Activated CD4-positive, alpha-beta T cell treated with anti-CD3 and anti-CD28 coated beads, Interleukin-2, amount 50 U/mL, for 48 hours (primary cell): ENCODE data around the gene NME3.

Experiments used
- DNase-seq, 2 experiments: peaks; one replicate each; pipeline ENCODE4 v3.0.0-alpha.2; 2020

The NME3 gene

GRCh38 chr16:1768061-1768766 lies 3.1 kb downstream of the NME3 start:
- DNase-seq = no peak

- no peak for DNase-seq
These were observed 4.0 kb downstream of the NME3 start for GRCh38 chr16:1767116-1767994.

GRCh38 chr16:1766701-1767100 lies 4.6 kb downstream of the NME3 start:
- no peak for DNase-seq

DNA sequence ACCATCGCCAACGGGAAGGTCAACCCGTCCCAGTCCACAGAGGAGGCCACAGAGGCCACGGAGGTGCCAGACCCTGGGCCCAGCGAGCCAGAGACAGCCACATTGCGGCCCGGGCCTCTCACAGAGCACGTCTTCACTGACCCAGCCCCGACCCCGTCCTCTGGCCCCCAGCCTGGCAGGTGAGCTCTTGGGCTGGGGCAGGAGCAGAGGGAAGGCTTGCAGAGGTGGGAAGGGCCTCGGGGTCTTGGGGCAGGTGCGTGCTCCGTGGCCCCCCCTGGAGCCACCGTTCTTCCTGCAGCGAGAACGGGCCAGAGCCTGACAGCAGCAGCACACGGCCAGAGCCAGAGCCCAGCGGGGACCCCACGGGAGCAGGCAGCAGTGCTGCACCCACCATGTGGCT lies 5.1 kb downstream of the NME3 start:
- no peak for DNase-seq

- DNase-seq = no peak
These were observed 5.5 kb downstream of the NME3 start for GRCh38 chr16:1765826-1766225.

DNA sequence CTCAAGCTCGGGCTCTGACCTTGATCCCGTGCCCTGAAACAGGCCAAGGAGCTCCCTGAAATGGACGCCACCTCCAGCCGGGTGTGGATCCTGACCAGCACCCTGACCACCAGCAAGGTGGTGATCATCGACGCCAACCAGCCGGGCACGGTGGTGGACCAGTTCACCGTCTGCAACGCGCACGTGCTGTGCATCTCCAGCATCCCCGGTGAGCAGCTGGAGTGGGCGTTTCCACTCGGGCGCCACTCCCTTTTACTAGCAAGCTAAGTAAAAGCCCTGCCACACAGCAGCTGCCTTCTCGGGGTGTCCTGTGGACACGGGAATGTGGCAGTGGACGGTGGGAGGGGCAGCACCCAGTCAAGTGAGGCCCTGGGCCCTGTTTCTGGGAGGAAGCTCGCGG lies 6.4 kb downstream of the NME3 start:
- no peak for DNase-seq

GRCh38 chr16:1763521-1764511 lies 7.5 kb downstream of the NME3 start:
- DNase-seq = no peak

- DNase-seq = no peak
These were observed 8.3 kb downstream of the NME3 start for GRCh38 chr16:1762879-1763520.

DNA sequence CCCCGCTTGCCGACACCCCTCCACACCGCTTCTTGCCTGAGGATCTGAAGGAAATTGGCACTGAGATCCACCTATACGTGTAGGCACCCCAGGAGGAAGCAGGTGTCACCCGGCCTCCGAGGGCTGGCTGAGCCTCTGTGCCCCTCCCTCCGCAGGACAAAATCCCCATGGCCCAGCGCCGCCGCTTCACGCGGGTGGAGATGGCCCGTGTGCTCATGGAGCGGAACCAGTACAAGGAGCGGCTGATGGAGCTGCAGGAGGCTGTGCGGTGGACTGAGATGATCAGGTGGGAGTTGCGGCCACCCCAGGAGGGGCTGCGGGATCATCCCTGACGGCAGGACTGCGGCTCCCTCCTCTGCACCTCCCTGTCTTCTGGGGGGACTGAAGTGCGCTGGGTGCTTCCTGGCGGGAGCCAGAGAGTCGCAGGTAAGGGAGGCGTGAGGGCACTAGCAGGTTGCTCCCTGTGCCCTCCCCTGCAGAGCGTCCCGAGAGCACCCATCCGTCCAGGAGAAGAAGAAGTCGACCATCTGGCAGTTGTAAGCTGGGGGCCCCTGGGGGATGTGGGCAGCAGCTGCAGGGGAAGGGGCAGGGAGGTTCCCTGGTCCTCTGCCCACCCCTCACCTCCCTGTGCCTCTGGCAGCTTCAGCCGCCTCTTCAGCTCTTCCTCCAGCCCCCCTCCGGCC lies 9.0 kb downstream of the NME3 start:
- DNase-seq = no peak

DNA sequence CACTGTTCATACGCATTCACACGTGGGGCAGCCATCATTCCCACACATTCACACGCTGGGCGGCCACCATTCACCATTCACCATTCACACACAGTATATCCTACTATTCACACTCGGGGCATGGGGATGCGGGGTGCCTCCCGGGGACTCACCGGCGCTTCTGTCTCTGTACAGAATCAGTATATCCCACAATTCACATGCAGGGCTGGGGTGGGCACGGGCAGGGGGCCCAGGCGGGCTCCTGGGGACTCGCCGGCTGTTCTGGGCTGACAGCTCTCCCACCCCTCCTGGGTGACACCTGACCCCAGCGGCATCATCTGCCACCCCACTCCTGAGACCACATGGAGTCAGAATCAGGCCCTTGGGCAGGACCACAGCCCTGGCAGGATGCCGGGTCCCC lies 9.6 kb downstream of the NME3 start:
- DNase-seq = no peak

GRCh38 chr16:1760911-1761310 lies 10.4 kb downstream of the NME3 start:
- no peak for DNase-seq

DNA sequence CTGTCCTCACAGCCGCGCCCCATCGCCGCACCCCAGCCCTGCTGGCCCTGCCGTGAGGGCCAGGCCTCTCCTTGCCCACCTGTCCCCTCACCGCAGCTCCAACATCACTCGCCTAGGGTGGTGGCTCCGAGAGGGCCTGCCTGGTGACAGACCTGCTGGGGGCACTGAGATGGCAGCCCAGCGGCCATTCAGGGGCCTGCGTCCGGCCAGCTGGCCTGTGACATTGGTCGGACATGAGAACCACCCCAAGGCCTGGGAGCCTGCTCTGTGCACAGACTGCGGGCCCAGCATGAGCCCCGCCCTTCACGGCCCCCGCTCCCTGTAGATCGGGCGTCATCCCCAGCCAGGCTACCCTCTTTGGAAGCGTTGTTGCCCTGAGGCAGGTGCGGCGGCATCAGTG lies 11.8 kb downstream of the NME3 start:
- DNase-seq = no peak

DNA sequence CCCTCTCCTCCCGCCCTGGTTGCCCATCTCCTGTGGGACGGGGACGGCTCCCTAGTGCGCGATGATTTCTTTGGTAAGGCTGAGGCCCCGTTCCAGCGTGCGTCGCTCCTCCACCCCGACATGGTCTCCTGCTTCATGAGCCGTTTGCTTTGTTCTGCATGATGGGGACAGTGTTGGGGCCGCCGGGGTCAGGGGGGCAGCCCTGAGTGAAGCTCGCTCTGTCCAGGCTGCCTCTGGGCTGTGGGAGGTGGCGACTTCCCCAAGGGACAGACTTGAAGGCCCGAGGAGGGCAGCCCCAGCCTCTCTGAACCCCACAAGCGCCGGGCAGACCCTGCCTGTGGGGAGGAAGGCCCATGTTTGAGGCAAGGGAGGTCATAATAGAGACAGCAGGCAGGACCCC lies 12.4 kb downstream of the NME3 start:
- no peak for DNase-seq

DNA sequence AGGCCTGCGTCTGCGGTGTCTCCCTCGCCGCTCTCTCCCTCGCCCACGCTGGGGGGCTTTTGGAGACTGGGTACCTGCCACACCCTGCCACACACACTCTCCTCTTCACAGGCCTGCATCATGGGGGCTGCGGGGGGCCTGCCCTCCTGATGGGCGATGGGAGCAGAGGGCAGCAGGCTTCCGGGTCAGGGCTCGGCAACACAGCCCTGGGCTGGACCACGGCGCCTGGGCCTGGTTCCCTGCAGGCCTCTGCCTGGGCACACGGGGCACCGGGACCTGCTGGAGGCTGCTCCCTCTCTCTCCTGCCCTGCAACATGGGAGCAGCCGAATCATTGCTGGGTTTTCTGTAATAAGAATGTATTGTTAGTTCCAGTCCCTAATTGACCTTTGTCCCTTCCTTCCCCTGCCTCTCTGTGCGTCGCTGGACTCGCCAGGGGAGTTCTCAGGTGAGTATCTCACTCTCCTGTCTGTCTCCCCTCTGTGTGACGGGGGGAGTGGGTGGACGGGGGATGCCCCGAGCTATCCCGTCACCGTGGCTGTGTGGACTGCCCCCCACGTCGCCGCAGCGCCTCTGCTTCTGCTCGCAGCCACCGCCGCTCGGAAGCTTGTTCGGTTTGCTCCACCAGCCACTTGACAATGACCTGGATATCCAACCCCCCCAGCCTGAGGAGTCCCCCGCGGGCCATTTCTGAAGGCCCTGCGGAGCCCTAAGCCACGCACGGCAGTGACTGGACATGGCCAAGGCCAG lies 13.5 kb downstream of the NME3 start:
- no peak for DNase-seq

DNA sequence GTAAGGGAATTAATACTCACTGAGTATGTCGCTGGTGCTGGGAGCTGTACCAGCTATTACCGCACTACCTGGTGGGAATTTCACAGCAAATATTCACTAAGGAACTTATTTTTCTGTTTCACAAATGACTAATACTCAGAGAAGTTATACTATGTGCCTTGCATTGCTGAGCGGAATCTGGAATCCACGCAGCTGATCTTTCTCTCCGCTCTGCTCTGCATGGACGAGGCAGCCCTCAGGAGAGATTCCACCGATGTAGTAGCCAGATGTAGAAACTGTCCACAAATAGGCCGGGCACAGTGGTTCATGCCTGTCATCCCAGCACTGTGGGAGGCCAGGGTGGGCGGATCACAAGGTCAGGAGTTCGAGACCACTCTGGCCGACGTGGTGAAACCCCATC lies 17.1 kb downstream of the NME3 start:
- no peak for DNase-seq

- no peak for DNase-seq
These were observed 18.5 kb downstream of the NME3 start for GRCh38 chr16:1752853-1753252.

DNA sequence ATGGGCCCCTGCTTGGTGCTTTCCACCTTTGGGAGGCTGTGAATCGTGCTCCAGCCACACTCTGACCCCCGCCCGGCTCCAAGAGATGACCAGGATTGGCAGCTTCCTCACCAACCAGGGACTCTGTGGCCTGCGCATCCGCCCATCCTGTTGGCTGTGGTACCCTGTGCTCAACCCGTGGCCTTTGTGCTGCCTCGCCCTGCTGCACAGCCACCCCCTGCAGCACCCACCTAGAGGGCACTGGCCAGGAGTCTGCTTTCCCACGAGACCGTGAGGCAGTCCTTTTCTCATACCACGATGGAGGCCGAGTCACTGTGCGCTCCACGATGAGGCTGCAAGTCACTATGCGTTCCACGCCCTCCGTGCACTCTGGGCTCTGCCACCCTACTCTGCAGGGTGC lies 19.4 kb downstream of the NME3 start:
- DNase-seq = no peak

DNA sequence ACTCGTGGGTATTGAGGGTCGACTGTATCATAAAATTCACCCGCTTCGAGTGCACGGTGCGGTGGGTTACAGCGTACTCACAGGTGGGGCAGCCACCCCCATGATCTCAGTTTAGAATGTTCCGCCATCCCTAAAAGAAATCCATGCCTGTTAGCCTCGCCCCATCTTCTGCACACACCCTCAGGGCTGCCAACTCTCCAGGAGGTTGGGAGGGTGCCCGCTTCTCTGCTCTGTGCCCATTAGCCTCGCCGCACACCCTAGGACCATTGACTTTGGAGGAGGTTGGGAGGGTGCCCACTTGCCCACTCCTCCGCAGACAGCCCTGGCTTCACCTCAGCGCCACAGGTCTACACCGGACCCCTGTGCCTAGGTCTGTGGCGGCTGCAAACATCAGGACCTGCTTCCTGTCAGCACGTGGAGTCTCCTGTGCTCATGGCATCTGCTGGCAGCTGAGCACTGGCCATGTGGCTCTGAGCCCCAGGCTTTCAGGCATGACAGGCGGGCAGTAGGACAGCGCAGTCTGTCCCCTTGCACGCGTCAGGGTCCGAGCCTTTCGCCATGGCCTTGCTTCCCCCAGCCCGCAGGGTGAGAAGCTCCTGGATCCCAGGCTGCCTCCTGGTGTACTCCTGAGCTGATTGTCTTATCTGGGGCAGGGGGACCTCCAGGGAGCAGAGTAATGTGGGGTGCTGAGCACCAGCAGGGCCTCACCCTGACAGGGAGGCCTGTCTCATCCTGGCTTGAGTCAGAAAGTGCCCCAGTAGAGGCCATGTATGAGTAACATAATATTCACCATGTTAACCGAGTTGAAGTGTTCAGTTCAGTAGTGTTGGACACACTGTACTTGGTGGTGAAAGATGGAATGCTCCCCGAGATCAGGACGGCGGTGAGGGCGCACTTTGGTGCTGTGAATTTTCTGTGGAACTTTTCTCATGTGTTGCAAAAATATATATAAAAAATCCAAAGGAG lies 21.9 kb downstream of the NME3 start:
- no peak for DNase-seq

- no peak for DNase-seq
These were observed 23.4 kb downstream of the NME3 start for GRCh38 chr16:1747934-1748333.

- DNase-seq = no peak
These were observed 24.6 kb downstream of the NME3 start for GRCh38 chr16:1746693-1747195.
